ENCODE data around the gene ISCA2.

Gene ISCA2

GRCh38 chr14:74465335-74465734 is 28.2 kb upstream of the ISCA2 start:
- Histone ChIP-seq H3K4me3 (ENCODE audit: low read length) (no peak overlapping the region), H3K27me3 (ENCODE audit: insufficient read depth, low read length) (no peaks in the 10 kb centered on the region), H3K36me3 (ENCODE audit: insufficient read depth, low read length) (no peaks in the 10 kb centered on the region), H3K27ac (ENCODE audit: low read depth, low read length) (no peak overlapping the region), H3K4me1 (ENCODE audit: insufficient read depth, low read length) (no peaks in the 10 kb centered on the region), H3K9ac (ENCODE audit: low read depth, low read length) (no peak overlapping the region), H3K9me3 (ENCODE audit: insufficient read depth, low read depth, low read length) (no peaks in the 10 kb centered on the region)
- WGBS, result 81% methylated on average over 2 of the region's 2 CpGs

GRCh38 chr14:74468513-74468912 is 25.1 kb upstream of the ISCA2 start:
- 92% methylated on average over 3 of the region's 3 CpGs for WGBS
- H3K27me3 ChIP-seq (ENCODE audit: insufficient read depth, low read length), result no peaks in the 10 kb centered on the region
- no peak overlapping the region for H3K27ac ChIP-seq (ENCODE audit: low read depth, low read length)
- H3K9ac ChIP-seq (ENCODE audit: low read depth, low read length), result no peak overlapping the region
- no peak overlapping the region for H3K4me3 ChIP-seq (ENCODE audit: low read length)
- H3K9me3 ChIP-seq (ENCODE audit: insufficient read depth, low read depth, low read length), result no peaks in the 10 kb centered on the region
- H3K36me3 ChIP-seq (ENCODE audit: insufficient read depth, low read length), result no peaks in the 10 kb centered on the region
- H3K4me1 ChIP-seq (ENCODE audit: insufficient read depth, low read length), result no peaks in the 10 kb centered on the region

GRCh38 chr14:74469548-74470518 is 23.7 kb upstream of the ISCA2 start:
- Histone ChIP-seq H3K9me3 (ENCODE audit: insufficient read depth, low read depth, low read length) (no peaks in the 10 kb centered on the region), H3K27ac (ENCODE audit: low read depth, low read length) (no peak overlapping the region), H3K9ac (ENCODE audit: low read depth, low read length) (no peak overlapping the region), H3K27me3 (ENCODE audit: insufficient read depth, low read length) (no peaks in the 10 kb centered on the region), H3K4me1 (ENCODE audit: insufficient read depth, low read length) (no peaks in the 10 kb centered on the region), H3K36me3 (ENCODE audit: insufficient read depth, low read length) (peaks cover 5% of the 10 kb centered on the region), H3K4me3 (ENCODE audit: low read length) (no peak overlapping the region)
- 89% methylated on average over 7 of the region's 7 CpGs for WGBS

GRCh38 chr14:74472601-74473000 is 21.0 kb upstream of the ISCA2 start:
- no peaks in the 10 kb centered on the region for H3K27me3 ChIP-seq (ENCODE audit: insufficient read depth, low read length)
- 85% methylated on average over 1 of the region's 2 CpGs for WGBS

GRCh38 chr14:74474376-74474775 is 19.2 kb upstream of the ISCA2 start:
- WGBS, result 83% methylated on average over 2 of the region's 2 CpGs
- no peak overlapping the region for H3K27ac ChIP-seq (ENCODE audit: low read depth, low read length)

More at GRCh38 chr14:74472601-74473000, 21.0 kb upstream of the ISCA2 start:
- no peak overlapping the region for H3K9ac ChIP-seq (ENCODE audit: low read depth, low read length)
- H3K36me3 ChIP-seq (ENCODE audit: insufficient read depth, low read length), result peaks cover 16% of the 10 kb centered on the region
- no peaks in the 10 kb centered on the region for H3K9me3 ChIP-seq (ENCODE audit: insufficient read depth, low read depth, low read length)
- H3K27ac ChIP-seq (ENCODE audit: low read depth, low read length), result no peak overlapping the region
- no peak overlapping the region for H3K4me3 ChIP-seq (ENCODE audit: low read length)
- no peaks in the 10 kb centered on the region for H3K4me1 ChIP-seq (ENCODE audit: insufficient read depth, low read length)

GRCh38 chr14:74475678-74476077 is 17.9 kb upstream of the ISCA2 start:
- no peaks in the 10 kb centered on the region for H3K9me3 ChIP-seq (ENCODE audit: insufficient read depth, low read depth, low read length)
- WGBS, result 93% methylated on average over 3 of the region's 3 CpGs
- no peak overlapping the region for H3K4me3 ChIP-seq (ENCODE audit: low read length)
- peaks cover 45% of the 10 kb centered on the region for H3K36me3 ChIP-seq (ENCODE audit: insufficient read depth, low read length)
- H3K27me3 ChIP-seq (ENCODE audit: insufficient read depth, low read length), result no peaks in the 10 kb centered on the region
- no peak overlapping the region for H3K27ac ChIP-seq (ENCODE audit: low read depth, low read length)
- no peak overlapping the region for H3K9ac ChIP-seq (ENCODE audit: low read depth, low read length)
- H3K4me1 ChIP-seq (ENCODE audit: insufficient read depth, low read length), result 0 out of 2 replicates have a peak, but pooled peaks cover 6% of the 10 kb centered on the region

More at GRCh38 chr14:74474376-74474775, 19.2 kb upstream of the ISCA2 start:
- Histone ChIP-seq H3K4me3 (ENCODE audit: low read length) (no peak overlapping the region), H3K27me3 (ENCODE audit: insufficient read depth, low read length) (no peaks in the 10 kb centered on the region), H3K9me3 (ENCODE audit: insufficient read depth, low read depth, low read length) (no peaks in the 10 kb centered on the region), H3K4me1 (ENCODE audit: insufficient read depth, low read length) (0 out of 2 replicates have a peak, but pooled peaks cover 6% of the 10 kb centered on the region), H3K36me3 (ENCODE audit: insufficient read depth, low read length) (peaks cover 32% of the 10 kb centered on the region), H3K9ac (ENCODE audit: low read depth, low read length) (no peak overlapping the region)

- Histone ChIP-seq H3K36me3 (ENCODE audit: insufficient read depth, low read length) (peaks cover 49% of the 10 kb centered on the region), H3K27ac (ENCODE audit: low read depth, low read length) (no peak overlapping the region), H3K9ac (ENCODE audit: low read depth, low read length) (no peak overlapping the region), H3K9me3 (ENCODE audit: insufficient read depth, low read depth, low read length) (no peaks in the 10 kb centered on the region), H3K27me3 (ENCODE audit: insufficient read depth, low read length) (no peaks in the 10 kb centered on the region), H3K4me1 (ENCODE audit: insufficient read depth, low read length) (0 out of 2 replicates have a peak, but pooled peaks cover 6% of the 10 kb centered on the region), H3K4me3 (ENCODE audit: low read length) (no peak overlapping the region)
- WGBS, result 94% methylated on average over 4 of the region's 4 CpGs
These were observed 17.5 kb upstream of the ISCA2 start for GRCh38 chr14:74476107-74476506.

- no peaks in the 10 kb centered on the region for H3K9me3 ChIP-seq (ENCODE audit: insufficient read depth, low read depth, low read length)
- WGBS, result 91% methylated on average over 3 of the region's 3 CpGs
- H3K4me1 ChIP-seq (ENCODE audit: insufficient read depth, low read length), result 0 out of 2 replicates have a peak, but pooled peaks cover 6% of the 10 kb centered on the region
- no peak overlapping the region for H3K4me3 ChIP-seq (ENCODE audit: low read length)
- H3K9ac ChIP-seq (ENCODE audit: low read depth, low read length), result no peak overlapping the region
- no peaks in the 10 kb centered on the region for H3K27me3 ChIP-seq (ENCODE audit: insufficient read depth, low read length)
- H3K36me3 ChIP-seq (ENCODE audit: insufficient read depth, low read length), result peaks cover 54% of the 10 kb centered on the region
- no peak overlapping the region for H3K27ac ChIP-seq (ENCODE audit: low read depth, low read length)
These were observed 17.0 kb upstream of the ISCA2 start for GRCh38 chr14:74476607-74477006.

GRCh38 chr14:74478996-74479635 is 14.4 kb upstream of the ISCA2 start:
- Histone ChIP-seq H3K9me3 (ENCODE audit: insufficient read depth, low read depth, low read length) (no peaks in the 10 kb centered on the region), H3K36me3 (ENCODE audit: insufficient read depth, low read length) (peaks cover 79% of the 10 kb centered on the region), H3K27me3 (ENCODE audit: insufficient read depth, low read length) (no peaks in the 10 kb centered on the region), H3K4me1 (ENCODE audit: insufficient read depth, low read length) (0 out of 2 replicates have a peak, but pooled peaks cover 6% of the 10 kb centered on the region), H3K9ac (ENCODE audit: low read depth, low read length) (no peak overlapping the region), H3K27ac (ENCODE audit: low read depth, low read length) (no peak overlapping the region), H3K4me3 (ENCODE audit: low read length) (no peak overlapping the region)
- 96% methylated on average over 2 of the region's 2 CpGs for WGBS

- H3K36me3 ChIP-seq (ENCODE audit: insufficient read depth, low read length), result peaks cover 83% of the 10 kb centered on the region
- no peaks in the 10 kb centered on the region for H3K27me3 ChIP-seq (ENCODE audit: insufficient read depth, low read length)
- no peaks in the 10 kb centered on the region for H3K9me3 ChIP-seq (ENCODE audit: insufficient read depth, low read depth, low read length)
- H3K4me1 ChIP-seq (ENCODE audit: insufficient read depth, low read length), result 0 out of 2 replicates have a peak, but pooled peaks cover 6% of the 10 kb centered on the region
- 90% methylated on average over 4 of the region's 4 CpGs for WGBS
- no peak overlapping the region for H3K4me3 ChIP-seq (ENCODE audit: low read length)
- no peak overlapping the region for H3K9ac ChIP-seq (ENCODE audit: low read depth, low read length)
- H3K27ac ChIP-seq (ENCODE audit: low read depth, low read length), result no peak overlapping the region
These were observed 13.5 kb upstream of the ISCA2 start for GRCh38 chr14:74480046-74480445.

GRCh38 chr14:74482571-74482970 is 11.0 kb upstream of the ISCA2 start:
- Histone ChIP-seq H3K4me3 (ENCODE audit: low read length) (no peak overlapping the region), H3K9ac (ENCODE audit: low read depth, low read length) (no peak overlapping the region), H3K36me3 (ENCODE audit: insufficient read depth, low read length) (peaks cover 84% of the 10 kb centered on the region), H3K27me3 (ENCODE audit: insufficient read depth, low read length) (no peaks in the 10 kb centered on the region), H3K4me1 (ENCODE audit: insufficient read depth, low read length) (0 out of 2 replicates have a peak, but pooled peaks cover 10% of the 10 kb centered on the region), H3K27ac (ENCODE audit: low read depth, low read length) (no peak overlapping the region), H3K9me3 (ENCODE audit: insufficient read depth, low read depth, low read length) (no peaks in the 10 kb centered on the region)
- WGBS, result 85% methylated on average over 3 of the region's 3 CpGs
